ENCODE results near the gene EPB41. TPM values are rescaled to one million over a fixed set of nuclear protein-coding genes. Genes with fewer than 3 reads are reported as not detected.

Gene EPB41
- polyA plus RNA-seq, 1 of the 3 experiments (the other 2 are of a cell fraction) = 7.4 TPM

DNA sequence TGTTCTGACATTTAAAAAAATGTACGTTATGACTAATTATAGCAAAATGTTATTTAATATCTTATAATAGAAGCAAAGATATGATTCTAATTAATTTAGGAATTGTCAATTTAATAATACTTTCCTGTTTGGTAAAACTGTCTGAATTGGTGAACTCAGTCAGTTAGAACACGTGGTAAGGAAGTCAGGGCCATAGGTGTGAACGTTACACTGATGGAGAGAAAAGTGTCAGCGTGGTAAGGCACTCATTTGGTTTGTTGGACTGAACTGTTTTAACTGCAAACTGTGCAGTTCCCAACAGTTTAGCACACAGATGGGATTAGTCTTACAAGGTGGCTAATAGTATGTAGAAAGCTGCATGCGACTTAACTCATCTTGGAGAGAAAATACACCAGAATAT, 102.9 kb downstream of the EPB41 start:
- no peak overlapping the region for H2AFZ ChIP-seq (ENCODE audit: low read depth)
- 88% methylated on average over 5 of the region's 5 CpGs for WGBS (ENCODE audit: low lambda C conversion rate)
- no peaks in the 10 kb centered on the region for H3F3A ChIP-seq (replicated peaks; ENCODE audit: insufficient read depth)
- ChIA-PET POLR2A (no interaction called here), CTCF (no interaction called here)
- no peak for DNase-seq
- TF ChIP-seq RXRA (IDR thresholded peaks at IDR 0.05; ENCODE audit: borderline replicate concordance, low read depth) (no peak), TEAD4 (IDR thresholded peaks at IDR 0.05; ENCODE audit: borderline replicate concordance, insufficient read depth) (no peak), SMC3 (IDR thresholded peaks at IDR 0.05; ENCODE audit: low read depth, low read length) (no peak), FOXJ3 (CRISPR knock-in tag; IDR thresholded peaks at IDR 0.05) (no peak), MXI1 (IDR thresholded peaks at IDR 0.05; ENCODE audit: low read depth, low read length) (no peak), SIN3A (IDR thresholded peaks at IDR 0.05; ENCODE audit: borderline replicate concordance, low read depth, low read length) (no peak), RFX5 (IDR thresholded peaks at IDR 0.05; ENCODE audit: low read length) (no peak), CHD2 (IDR thresholded peaks at IDR 0.05; ENCODE audit: low read length, partially characterized antibody) (no peak)
- no peak overlapping the region for H3K27ac ChIP-seq (ENCODE audit: low read depth in 2 of 2, low read length in 1 of 2)
- no peaks in the 10 kb centered on the region for H3K79me2 ChIP-seq (ENCODE audit: insufficient read depth)
- H3K9me3 ChIP-seq = no peaks in the 10 kb centered on the region
- H4K20me1 ChIP-seq (ENCODE audit: insufficient read depth) = no peaks in the 10 kb centered on the region
- no peak overlapping the region for H3K9ac ChIP-seq
- no peak overlapping the region for H3K4me2 ChIP-seq
- H3K4me1 ChIP-seq (ENCODE audit: control insufficient read depth in 1 of 2, insufficient read depth in 2 of 2, low read depth in 1 of 2, low read length in 1 of 2) = no peaks in the 10 kb centered on the region
- no peaks in the 10 kb centered on the region for H3K27me3 ChIP-seq (ENCODE audit: insufficient read depth)
- H3K4me3 ChIP-seq (ENCODE audit: low read depth in 2 of 2, low read length in 1 of 2) = no peak overlapping the region
- no peaks in the 10 kb centered on the region for H3K36me3 ChIP-seq (replicated peaks in 1 of 2; ENCODE audit: control insufficient read depth in 1 of 2, insufficient read depth in 2 of 2, low read length in 1 of 2)
- no peaks in the 10 kb centered on the region for H3K9me2 ChIP-seq

DNA sequence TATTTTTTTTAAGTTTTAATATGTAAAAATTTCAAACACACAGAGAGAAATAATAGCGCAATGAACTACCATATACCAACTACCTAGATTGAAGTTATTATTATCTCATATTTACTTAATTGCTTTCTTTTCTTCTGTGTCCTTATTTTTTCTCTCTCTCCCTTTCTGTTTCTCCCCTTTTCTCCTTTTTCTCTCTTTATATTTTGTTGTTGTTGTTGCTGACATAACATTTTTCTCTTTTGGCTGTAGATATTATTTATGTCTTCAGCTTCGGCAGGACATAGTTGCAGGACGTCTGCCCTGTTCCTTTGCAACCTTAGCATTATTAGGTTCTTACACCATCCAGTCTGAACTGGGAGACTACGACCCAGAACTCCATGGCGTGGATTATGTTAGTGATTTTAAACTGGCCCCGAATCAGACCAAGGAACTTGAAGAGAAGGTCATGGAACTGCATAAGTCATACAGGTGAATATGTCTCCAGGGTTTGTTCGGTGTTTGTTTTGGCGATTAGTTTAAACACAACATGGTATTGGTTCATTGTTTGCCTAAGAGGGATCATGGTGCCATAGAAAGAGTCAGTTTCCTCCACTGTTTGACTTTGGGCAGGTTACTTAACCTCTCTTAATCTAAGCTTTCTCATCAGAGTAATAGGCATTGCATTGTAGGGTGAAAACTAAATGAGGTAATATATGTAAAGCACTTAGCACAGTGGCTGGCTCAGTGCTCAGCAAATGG, 103.8 kb downstream of the EPB41 start:
- no peaks in the 10 kb centered on the region for H3F3A ChIP-seq (replicated peaks; ENCODE audit: insufficient read depth)
- DNase-seq = no peak
- no peak overlapping the region for H3K27ac ChIP-seq (ENCODE audit: low read depth in 2 of 2, low read length in 1 of 2)
- ChIA-PET POLR2A (no interaction called here), CTCF (interaction anchor here (1.3 to 3.1 kb wide), 4 partner anchors 12 to 184 kb away, joined by 3 to 12 read pairs (median 6); no protein-coding TSS in a partner anchor)
- H3K4me2 ChIP-seq = no peak overlapping the region
- no peaks in the 10 kb centered on the region for H4K20me1 ChIP-seq (ENCODE audit: insufficient read depth)
- no peaks in the 10 kb centered on the region for H3K9me2 ChIP-seq
- H2AFZ ChIP-seq (ENCODE audit: low read depth) = no peak overlapping the region
- TF ChIP-seq, protein P1, sequence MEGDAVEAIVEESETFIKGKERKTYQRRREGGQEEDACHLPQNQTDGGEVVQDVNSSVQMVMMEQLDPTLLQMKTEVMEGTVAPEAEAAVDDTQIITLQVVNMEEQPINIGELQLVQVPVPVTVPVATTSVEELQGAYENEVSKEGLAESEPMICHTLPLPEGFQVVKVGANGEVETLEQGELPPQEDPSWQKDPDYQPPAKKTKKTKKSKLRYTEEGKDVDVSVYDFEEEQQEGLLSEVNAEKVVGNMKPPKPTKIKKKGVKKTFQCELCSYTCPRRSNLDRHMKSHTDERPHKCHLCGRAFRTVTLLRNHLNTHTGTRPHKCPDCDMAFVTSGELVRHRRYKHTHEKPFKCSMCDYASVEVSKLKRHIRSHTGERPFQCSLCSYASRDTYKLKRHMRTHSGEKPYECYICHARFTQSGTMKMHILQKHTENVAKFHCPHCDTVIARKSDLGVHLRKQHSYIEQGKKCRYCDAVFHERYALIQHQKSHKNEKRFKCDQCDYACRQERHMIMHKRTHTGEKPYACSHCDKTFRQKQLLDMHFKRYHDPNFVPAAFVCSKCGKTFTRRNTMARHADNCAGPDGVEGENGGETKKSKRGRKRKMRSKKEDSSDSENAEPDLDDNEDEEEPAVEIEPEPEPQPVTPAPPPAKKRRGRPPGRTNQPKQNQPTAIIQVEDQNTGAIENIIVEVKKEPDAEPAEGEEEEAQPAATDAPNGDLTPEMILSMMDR (IDR thresholded peaks at IDR 0.05) = no peak
- TF ChIP-seq POLR2AphosphoS5 (IDR thresholded peaks at IDR 0.05; ENCODE audit: low read depth, low read length) (no peak), YY1 (IDR thresholded peaks at IDR 0.05; ENCODE audit: low read depth) (no peak), RFX5 (IDR thresholded peaks at IDR 0.05; ENCODE audit: low read length) (no peak), FOXM1 (IDR thresholded peaks at IDR 0.05; ENCODE audit: low read depth) (no peak), RAD21 (IDR thresholded peaks at IDR 0.05; ENCODE audit: low read length) (no peak), NFIC (IDR thresholded peaks at IDR 0.05; ENCODE audit: borderline replicate concordance) (no peak), GATA2 (CRISPR knock-in tag; IDR thresholded peaks at IDR 0.05) (no peak), CHD2 (IDR thresholded peaks at IDR 0.05; ENCODE audit: low read length, partially characterized antibody) (no peak)
- TF ChIP-seq, protein P2, sequence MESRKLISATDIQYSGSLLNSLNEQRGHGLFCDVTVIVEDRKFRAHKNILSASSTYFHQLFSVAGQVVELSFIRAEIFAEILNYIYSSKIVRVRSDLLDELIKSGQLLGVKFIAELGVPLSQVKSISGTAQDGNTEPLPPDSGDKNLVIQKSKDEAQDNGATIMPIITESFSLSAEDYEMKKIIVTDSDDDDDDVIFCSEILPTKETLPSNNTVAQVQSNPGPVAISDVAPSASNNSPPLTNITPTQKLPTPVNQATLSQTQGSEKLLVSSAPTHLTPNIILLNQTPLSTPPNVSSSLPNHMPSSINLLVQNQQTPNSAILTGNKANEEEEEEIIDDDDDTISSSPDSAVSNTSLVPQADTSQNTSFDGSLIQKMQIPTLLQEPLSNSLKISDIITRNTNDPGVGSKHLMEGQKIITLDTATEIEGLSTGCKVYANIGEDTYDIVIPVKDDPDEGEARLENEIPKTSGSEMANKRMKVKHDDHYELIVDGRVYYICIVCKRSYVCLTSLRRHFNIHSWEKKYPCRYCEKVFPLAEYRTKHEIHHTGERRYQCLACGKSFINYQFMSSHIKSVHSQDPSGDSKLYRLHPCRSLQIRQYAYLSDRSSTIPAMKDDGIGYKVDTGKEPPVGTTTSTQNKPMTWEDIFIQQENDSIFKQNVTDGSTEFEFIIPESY (IDR thresholded peaks at IDR 0.05; ENCODE audit: borderline replicate concordance, low read depth) = no peak
- TF ChIP-seq, protein P3, sequence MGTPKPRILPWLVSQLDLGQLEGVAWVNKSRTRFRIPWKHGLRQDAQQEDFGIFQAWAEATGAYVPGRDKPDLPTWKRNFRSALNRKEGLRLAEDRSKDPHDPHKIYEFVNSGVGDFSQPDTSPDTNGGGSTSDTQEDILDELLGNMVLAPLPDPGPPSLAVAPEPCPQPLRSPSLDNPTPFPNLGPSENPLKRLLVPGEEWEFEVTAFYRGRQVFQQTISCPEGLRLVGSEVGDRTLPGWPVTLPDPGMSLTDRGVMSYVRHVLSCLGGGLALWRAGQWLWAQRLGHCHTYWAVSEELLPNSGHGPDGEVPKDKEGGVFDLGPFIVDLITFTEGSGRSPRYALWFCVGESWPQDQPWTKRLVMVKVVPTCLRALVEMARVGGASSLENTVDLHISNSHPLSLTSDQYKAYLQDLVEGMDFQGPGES (IDR thresholded peaks at IDR 0.05; ENCODE audit: low read depth, low read length) = no peak
- no peaks in the 10 kb centered on the region for H3K36me3 ChIP-seq (replicated peaks in 1 of 2; ENCODE audit: control insufficient read depth in 1 of 2, insufficient read depth in 2 of 2, low read length in 1 of 2)
- no peaks in the 10 kb centered on the region for H3K27me3 ChIP-seq (ENCODE audit: insufficient read depth)
- H3K79me2 ChIP-seq (ENCODE audit: insufficient read depth) = no peaks in the 10 kb centered on the region
- no peaks in the 10 kb centered on the region for H3K9me3 ChIP-seq
- WGBS (ENCODE audit: low lambda C conversion rate) = 96% methylated on average over 8 of the region's 8 CpGs
- H3K9ac ChIP-seq = no peak overlapping the region
- H3K4me1 ChIP-seq (ENCODE audit: control insufficient read depth in 1 of 2, insufficient read depth in 2 of 2, low read depth in 1 of 2, low read length in 1 of 2) = no peaks in the 10 kb centered on the region
- H3K4me3 ChIP-seq (ENCODE audit: low read depth in 2 of 2, low read length in 1 of 2) = no peak overlapping the region

Data from SK-N-SH (cell line).